ENCODE data around the gene PLXDC2. TPM values are rescaled to one million over a fixed set of nuclear protein-coding genes. Genes with fewer than 3 reads are reported as not detected.
"Not testable (repeated sequence)": the region's sequence is repeated elsewhere in the genome, so short reads cannot be mapped to it uniquely, and the experiment has no call there.

The PLXDC2 gene
- total RNA-seq, 1 donor from 2014 or later, result 0.59 TPM

DNA sequence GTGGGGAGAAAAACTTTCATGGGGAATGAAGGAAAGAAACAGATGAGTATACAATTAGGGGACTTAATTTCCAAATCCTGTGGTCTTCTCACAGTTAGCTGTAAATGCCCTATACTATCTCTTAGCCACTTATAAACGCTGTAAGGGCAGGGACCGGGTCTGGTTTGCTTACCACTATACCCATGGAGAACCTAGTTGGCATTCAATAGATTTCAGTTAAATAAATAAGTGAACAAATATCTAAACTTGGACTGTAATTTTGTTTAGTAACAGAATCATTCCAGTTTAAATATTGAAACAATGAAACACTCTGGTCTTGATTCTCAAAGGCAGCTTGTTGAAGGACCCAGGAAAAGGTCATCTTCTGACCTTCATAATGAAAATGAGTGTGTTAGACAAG, 158.3 kb downstream of the PLXDC2 start:
- no peak for DNase-seq (ENCODE audit: low read depth, low spot score)

DNA sequence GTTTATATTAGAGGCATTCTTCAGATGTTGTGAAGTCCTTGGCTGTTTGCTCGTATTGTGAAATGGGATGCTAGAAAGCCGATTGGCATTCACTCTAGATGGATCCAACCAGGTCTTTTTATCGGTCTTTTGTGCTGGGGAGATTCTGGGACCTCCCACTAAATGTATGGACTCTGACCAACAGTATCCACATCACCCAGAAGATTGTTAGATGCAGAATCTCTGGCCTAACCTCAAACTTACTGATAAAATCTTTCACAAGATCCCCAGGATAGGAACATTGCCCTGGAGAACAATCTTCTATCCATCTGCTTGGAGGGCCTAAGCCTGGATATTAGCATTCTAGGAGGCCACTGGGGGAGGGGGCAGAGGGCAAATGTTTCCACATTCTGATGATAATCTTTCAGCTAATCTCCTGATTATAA, 160.9 kb downstream of the PLXDC2 start:
- DNase-seq (ENCODE audit: low read depth, low spot score), result no peak

- no peak for DNase-seq (ENCODE audit: low read depth, low spot score)
These were observed 163.4 kb downstream of the PLXDC2 start for GRCh38 chr10:19979628-19980027.

GRCh38 chr10:19983880-19984565, 167.8 kb downstream of the PLXDC2 start:
- no peak for DNase-seq (ENCODE audit: low read depth, low spot score)

DNA sequence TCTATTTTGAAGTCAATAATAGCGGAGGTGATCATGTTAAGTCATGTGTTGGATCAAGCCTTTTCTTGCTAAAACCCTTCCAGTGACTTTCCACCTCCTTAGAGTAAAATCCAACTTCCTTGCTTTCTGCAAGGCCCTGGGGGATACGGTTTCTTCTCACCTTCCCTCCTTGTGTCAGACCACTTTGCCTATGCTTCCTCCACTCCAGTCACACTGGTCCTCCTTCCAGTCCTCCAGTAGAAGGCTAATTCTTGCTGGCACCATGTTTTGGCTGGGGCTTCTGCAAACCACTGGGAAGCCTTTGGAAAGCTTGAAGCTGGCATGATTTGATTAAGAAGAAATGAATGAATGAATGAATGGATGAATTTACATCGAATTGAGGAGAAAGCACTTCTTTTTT, 169.5 kb downstream of the PLXDC2 start:
- no peak for DNase-seq (ENCODE audit: low read depth, low spot score)

- no peak for DNase-seq (ENCODE audit: low read depth, low spot score)
These were observed 170.4 kb downstream of the PLXDC2 start for GRCh38 chr10:19986591-19986990.

DNA sequence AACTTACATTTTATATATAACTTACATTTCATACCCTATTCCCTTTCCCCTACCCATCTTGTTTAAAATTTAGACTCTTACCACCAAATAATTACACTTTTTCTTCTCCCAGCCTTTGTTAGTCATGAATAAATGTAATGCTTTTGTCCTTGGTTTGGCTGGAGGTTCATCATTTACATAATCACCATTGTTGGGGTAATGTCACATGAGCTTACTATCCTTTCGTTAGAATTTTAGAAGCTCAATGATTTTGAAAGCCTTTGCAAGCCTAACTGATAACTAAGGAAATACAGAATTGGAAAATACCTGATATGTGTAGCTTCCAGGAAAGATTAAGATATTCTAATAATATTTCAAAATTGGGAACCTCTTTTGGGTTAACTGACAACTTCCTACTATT, 171.7 kb downstream of the PLXDC2 start:
- no peak for DNase-seq (ENCODE audit: low read depth, low spot score)

GRCh38 chr10:19993714-19994315, 177.6 kb downstream of the PLXDC2 start:
- no peak for DNase-seq (ENCODE audit: low read depth, low spot score)

GRCh38 chr10:19998482-19998881, 182.2 kb downstream of the PLXDC2 start:
- DNase-seq (ENCODE audit: low read depth, low spot score), result no peak

GRCh38 chr10:19999431-19999830, 183.2 kb downstream of the PLXDC2 start:
- DNase-seq (ENCODE audit: low read depth, low spot score), result no peak

DNA sequence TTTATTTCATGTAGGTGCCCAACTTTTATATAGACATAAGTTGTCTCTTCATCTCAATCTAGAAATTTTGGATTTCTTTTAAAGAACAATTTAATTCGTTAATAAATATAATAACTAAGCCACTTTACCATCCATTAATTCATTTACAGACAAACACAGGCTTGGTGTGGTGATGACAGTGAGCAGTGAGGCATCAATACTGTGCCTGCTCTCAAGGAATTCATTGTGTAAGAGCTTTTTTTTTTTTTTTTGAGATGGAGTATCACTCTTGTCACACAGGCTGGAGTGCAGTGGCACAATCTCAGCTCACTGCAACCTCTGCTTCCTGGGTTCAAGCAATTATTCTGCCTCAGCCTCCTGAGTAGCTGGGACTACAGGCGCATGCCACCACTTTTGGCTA, 185.8 kb downstream of the PLXDC2 start:
- DNase-seq (ENCODE audit: low read depth, low spot score), result not testable (repeated sequence)

DNA sequence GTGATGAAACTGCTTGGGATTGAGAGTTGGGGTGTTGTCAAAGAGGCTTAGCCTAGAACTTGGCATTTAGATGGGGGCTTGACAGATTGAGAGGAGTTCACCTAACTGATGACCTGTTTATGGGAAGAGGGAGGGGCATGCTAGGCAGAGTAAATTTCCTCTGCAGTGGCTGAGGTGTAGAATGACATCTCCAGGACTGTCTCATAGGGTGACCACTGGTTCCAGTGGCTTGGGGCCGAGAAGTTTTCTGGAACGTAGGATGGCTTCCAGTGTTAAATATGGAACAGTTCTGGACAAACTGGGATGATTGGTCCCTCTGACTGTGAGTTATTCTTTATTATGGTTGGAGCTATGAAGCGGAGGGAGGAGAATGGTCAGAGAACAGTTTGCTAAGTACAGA, 186.4 kb downstream of the PLXDC2 start:
- no peak for DNase-seq (ENCODE audit: low read depth, low spot score)

DNA sequence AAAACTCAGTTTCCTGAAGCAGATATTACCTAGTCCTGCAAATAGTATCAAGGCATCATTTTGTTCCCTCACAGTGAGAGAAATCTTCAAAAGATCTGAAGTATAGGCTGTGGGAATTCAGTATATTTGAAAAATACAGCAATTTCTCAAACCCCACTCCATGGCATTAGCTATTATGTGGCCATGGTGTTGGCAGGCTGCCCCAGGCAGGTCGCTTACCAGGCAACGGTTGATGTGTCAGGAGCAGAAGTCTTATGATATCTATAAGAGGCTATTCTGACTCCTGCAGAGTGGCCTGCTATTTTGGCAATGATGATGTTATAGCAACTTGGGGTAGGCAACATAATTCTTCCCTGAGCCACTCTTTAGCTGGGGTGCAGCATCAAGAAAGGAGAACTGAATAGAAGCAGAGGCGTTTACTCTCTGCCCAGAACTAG, 187.9 kb downstream of the PLXDC2 start:
- no peak for DNase-seq (ENCODE audit: low read depth, low spot score)

GRCh38 chr10:20005638-20006037, 189.4 kb downstream of the PLXDC2 start:
- no peak for DNase-seq (ENCODE audit: low read depth, low spot score)

- DNase-seq (ENCODE audit: low read depth, low spot score), result no peak
These were observed 190.1 kb downstream of the PLXDC2 start for GRCh38 chr10:20006169-20006870.

DNA sequence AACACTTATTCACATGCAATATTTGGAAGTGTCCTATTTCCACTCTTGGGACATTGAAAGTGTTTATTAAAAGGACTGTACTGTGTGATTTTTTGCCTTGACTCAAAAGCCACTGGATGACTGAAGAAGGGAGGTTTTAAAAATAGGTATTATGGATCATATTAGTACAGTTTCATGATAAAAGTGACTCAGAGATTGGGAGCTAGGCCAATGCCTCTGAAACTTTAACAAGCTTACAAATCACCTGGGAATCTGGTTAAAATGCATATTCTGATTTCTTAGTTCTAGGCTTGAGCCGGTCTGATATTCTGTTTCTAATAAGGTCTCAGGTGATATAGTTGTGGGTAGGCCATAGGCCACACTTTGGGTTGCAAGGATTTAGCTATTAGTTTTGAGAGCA, 191.2 kb downstream of the PLXDC2 start:
- no peak for DNase-seq (ENCODE audit: low read depth, low spot score)

- DNase-seq (ENCODE audit: low read depth, low spot score), result no peak
These were observed 197.9 kb downstream of the PLXDC2 start for GRCh38 chr10:20013991-20014750.

GRCh38 chr10:20017961-20018360, 201.7 kb downstream of the PLXDC2 start:
- DNase-seq (ENCODE audit: low read depth, low spot score), result no peak

GRCh38 chr10:20020677-20021076, 204.4 kb downstream of the PLXDC2 start:
- no peak for DNase-seq (ENCODE audit: low read depth, low spot score)

DNA sequence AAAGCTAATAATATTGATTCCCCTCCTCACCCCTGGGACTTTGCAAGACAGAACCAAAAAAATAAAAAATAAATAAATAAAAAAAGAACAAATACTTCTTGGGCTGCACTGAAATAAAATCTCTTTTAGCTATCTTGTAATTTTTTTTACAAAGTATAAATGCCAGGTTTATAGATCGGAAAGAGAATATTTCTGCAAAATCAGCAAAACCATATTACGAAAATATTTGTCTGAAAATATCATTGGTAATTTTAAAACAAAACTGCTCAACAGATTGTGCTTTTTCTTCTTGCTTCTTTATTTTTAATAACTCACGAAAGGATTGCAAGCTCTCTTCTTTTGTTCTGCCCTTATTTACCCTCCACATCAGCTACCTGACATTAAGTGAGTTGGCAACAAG, 213.3 kb downstream of the PLXDC2 start:
- DNase-seq (ENCODE audit: low read depth, low spot score), result no peak

DNA sequence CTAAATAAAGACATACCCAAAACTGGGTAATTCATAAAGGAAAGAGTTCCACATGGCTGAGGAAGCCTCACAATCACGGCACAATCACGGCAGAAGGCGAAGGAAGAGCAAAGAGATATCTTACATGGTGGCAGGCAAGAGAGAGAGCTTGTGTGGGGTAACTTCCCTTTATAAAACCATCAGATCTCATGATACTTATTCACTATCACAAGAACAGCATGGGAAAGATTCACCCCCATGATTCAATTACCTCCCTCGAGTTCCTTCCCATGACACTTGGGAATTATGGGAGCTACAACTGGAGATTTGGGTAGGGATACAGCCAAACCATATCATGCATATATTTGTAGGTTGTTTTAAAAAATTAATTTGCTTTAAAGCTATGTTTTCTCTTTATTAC, 217.2 kb downstream of the PLXDC2 start:
- DNase-seq (ENCODE audit: low read depth, low spot score), result no peak

DNA sequence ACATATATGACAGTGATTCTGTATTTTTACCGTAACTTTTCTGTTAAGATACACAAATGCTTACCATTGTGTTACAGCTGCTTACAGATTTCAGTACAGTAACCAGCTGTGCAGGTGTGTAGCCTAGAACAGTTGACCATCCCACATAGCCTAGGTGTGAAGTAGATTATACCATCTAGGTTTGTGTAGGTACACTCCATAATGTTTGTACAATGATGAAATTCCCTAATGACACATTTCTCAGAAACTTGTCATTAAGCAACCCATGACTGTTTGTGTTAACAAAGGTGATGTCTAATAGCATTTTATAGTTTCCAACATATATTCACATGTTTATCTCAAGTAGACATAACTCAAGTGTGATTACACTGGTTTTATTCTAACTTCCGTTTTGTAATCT, 218.5 kb downstream of the PLXDC2 start:
- no peak for DNase-seq (ENCODE audit: low read depth, low spot score)

All from pulmonary artery endothelial cell (primary cell).